T-cell (primary cell): Measurements from ENCODE around the gene BTN3A1. TPM values are rescaled to one million over a fixed set of nuclear protein-coding genes. Genes with fewer than 3 reads are reported as not detected.
"Not testable (repeated sequence)": the region's sequence is repeated elsewhere in the genome, so short reads cannot be mapped to it uniquely, and the experiment has no call there.

ENCODE experiments used
- ATAC-seq, 4 experiments: fragments of 200-7000 bp in 3 of 4; fragments of 150-1000 bp in 1 of 4; cut with Tn5 transposase; replicated peaks in 1 of 4; 1 replicate in 3 of 4; 2 replicates in 1 of 4; pipeline ENCODE4 v1.10.0; 2021; ENCODE audit warnings: moderate library complexity in 3 of 4, mild to moderate bottlenecking in 2 of 4, moderate number of reproducible peaks in 1 of 4
- CTCF ChIA-PET, 2 donors: fragments of 300-600 bp; sonication (Branson Sonifier 250); formaldehyde crosslinking; loops; one replicate each; lab custom pipeline; 2022; ENCODE audit warnings: antibody characterized with exemption in 2 of 2; lab: Charles Lee
- POLR2A ChIA-PET, 2 donors: fragments of 300-600 bp; sonication (Branson Sonifier 250); formaldehyde crosslinking; loops; one replicate each; lab custom pipeline; 2022; ENCODE audit warnings: antibody characterized with exemption in 2 of 2; lab: Charles Lee
- DNase-seq, 35 experiments: peaks; one replicate each; pipeline versions ENCODE4 v3.0.0 to v3.0.0-alpha.2; 2013 to 2023
- H3K27ac ChIP-seq: one replicate; pipeline ENCODE4 v1.5.1; 2013; ENCODE audit warnings: low read length
- H3K27me3 ChIP-seq, 2 experiments: replicated peaks in 1 of 2; 1 replicate in 1 of 2; 2 replicates in 1 of 2; pipeline versions ENCODE4 v1.6.1 to v1.7.0; 2013; ENCODE audit warnings: low read length in 1 of 2, mixed read lengths in 1 of 2; ENCODE audit not compliant: control insufficient read depth in 2 of 2, insufficient read depth in 2 of 2; ENCODE audit errors: extremely low read depth in 1 of 2
- H3K36me3 ChIP-seq, 2 donors: 1 replicate in 1 of 2; 2 replicates in 1 of 2; pipeline versions ENCODE4 v1.6.1 to v1.7.0; 2013; ENCODE audit warnings: low read length in 1 of 2; ENCODE audit not compliant: control insufficient read depth in 2 of 2, insufficient read depth in 1 of 2; ENCODE audit errors: extremely low read depth in 1 of 2
- H3K4me1 ChIP-seq, 2 experiments: 1 replicate in 1 of 2; 2 replicates in 1 of 2; pipeline versions ENCODE4 v1.6.1 to v1.7.0; 2013; ENCODE audit warnings: low read length in 2 of 2, mixed read lengths in 1 of 2; ENCODE audit not compliant: insufficient read depth in 2 of 2, control insufficient read depth in 1 of 2; ENCODE audit errors: extremely low read depth in 1 of 2
- H3K4me3 ChIP-seq, 2 donors: 1 replicate in 1 of 2; 2 replicates in 1 of 2; pipeline versions ENCODE4 v1.5.1 to v1.7.0; 2013; ENCODE audit warnings: mild to moderate bottlenecking in 2 of 2, low read length in 1 of 2, moderate library complexity in 1 of 2; ENCODE audit not compliant: control insufficient read depth in 1 of 2; ENCODE audit errors: extremely low read depth in 1 of 2
- H3K9me3 ChIP-seq: 2 replicates; pipeline ENCODE4 v1.7.0; 2013
- H3K27ac Mint-ChIP-seq, 2 donors: one replicate each; pipeline ENCODE4 v1.8.0; 2020 to 2021; ENCODE audit warnings: mild to moderate bottlenecking in 2 of 2, mixed read lengths in 2 of 2
- H3K27me3 Mint-ChIP-seq, 2 donors: one replicate each; pipeline ENCODE4 v1.8.0; 2021 to 2022; ENCODE audit warnings: mixed read lengths in 2 of 2
- H3K36me3 Mint-ChIP-seq: one replicate; pipeline ENCODE4 v1.8.0; 2021; ENCODE audit warnings: mixed read lengths
- H3K4me1 Mint-ChIP-seq, 3 donors: one replicate each; pipeline ENCODE4 v1.8.0; 2020 to 2022; ENCODE audit warnings: mixed read lengths in 3 of 3, mild to moderate bottlenecking in 1 of 3
- H3K4me3 Mint-ChIP-seq, 3 donors: one replicate each; pipeline ENCODE4 v1.8.0; 2020 to 2022; ENCODE audit warnings: mild to moderate bottlenecking in 3 of 3, mixed read lengths in 3 of 3, moderate library complexity in 3 of 3
- H3K9me3 Mint-ChIP-seq, 3 donors: one replicate each; pipeline ENCODE4 v1.8.0; 2020 to 2022; ENCODE audit warnings: mixed read lengths in 3 of 3
- WGBS: methylation state at CpG from one replicate; pipeline ENCODE4 v1.1.5; 2013; ENCODE audit warnings: missing lambda C conversion rate; ENCODE audit not compliant: insufficient coverage; 5-methylcytosine and 5-hydroxymethylcytosine counted together
- total RNA-seq, 35 experiments: library from RNA in 6 of 35; stranded (reverse) in 6 of 35; fragments of 120-200 nt in 1 of 35; gene quantifications; one replicate each; pipeline versions ENCODE4 v1.2.1 to v1.2.4 and lab custom pipeline; 2013 to 2026

The BTN3A1 gene
- total RNA-seq, 5 donors from 2014 or later (not counting 1 experiment from before 2014, with no cell fraction given): 205 to 270 (median 210) TPM

GRCh38 chr6:26372308-26373144 is 29.5 kb upstream of the BTN3A1 start:
- H3K27me3 Mint-ChIP-seq: no peaks in the 10 kb centered on the region

GRCh38 chr6:26375270-26375669 is 26.8 kb upstream of the BTN3A1 start:
- WGBS: 60% methylated on average over 1 of the region's 3 CpGs
- no peaks in the 10 kb centered on the region for H3K27me3 ChIP-seq
- peaks cover under 1 to 25% of the 10 kb centered on the region in 2 experiments for H3K4me1 ChIP-seq
- peak overlapping the region; percentile 19 for H3K27ac ChIP-seq
- no peak for DNase-seq
- peaks cover 17 to 71% of the 10 kb centered on the region in 2 donors for H3K36me3 ChIP-seq
- H3K9me3 Mint-ChIP-seq: no peaks in the 10 kb centered on the region
- peak in 2 of 4 experiments; percentile 49 to 77 for ATAC-seq
- no peak overlapping the region for H3K4me3 ChIP-seq
- H3K4me1 Mint-ChIP-seq: peaks cover 43 to 51% (median 48%) of the 10 kb centered on the region in 3 donors
- H3K27me3 Mint-ChIP-seq: no peaks in the 10 kb centered on the region
- H3K9me3 ChIP-seq: no peaks in the 10 kb centered on the region
- ChIA-PET POLR2A (no interaction called here), CTCF (interaction anchor here in 1 of 2 donors (0.7 kb wide), 1 partner anchor 354 kb away, joined by 6 read pairs; no protein-coding TSS in a partner anchor)
- H3K27ac Mint-ChIP-seq: peak overlapping the region; percentile 85 to 86
- peak overlapping the region in 1 of 3 donors; percentile 56 for H3K4me3 Mint-ChIP-seq
- peaks cover 55% of the 10 kb centered on the region for H3K36me3 Mint-ChIP-seq

More at GRCh38 chr6:26372308-26373144, 29.5 kb upstream of the BTN3A1 start:
- WGBS: 96% methylated on average over 5 of the region's 12 CpGs
- ChIA-PET POLR2A (interaction anchor here in 1 of 2 donors (0.7 kb wide), 1 partner anchor 64 kb away, joined by 7 read pairs; no protein-coding TSS in a partner anchor), CTCF (interaction anchor here in 1 of 2 donors (0.7 kb wide), 1 partner anchor 152 kb away, joined by 3 read pairs; no protein-coding TSS in a partner anchor)
- no peaks in the 10 kb centered on the region for H3K27me3 ChIP-seq
- peaks cover 60 to 73% (median 65%) of the 10 kb centered on the region in 3 donors for H3K4me1 Mint-ChIP-seq
- peaks cover 73% of the 10 kb centered on the region for H3K36me3 Mint-ChIP-seq
- H3K9me3 Mint-ChIP-seq: no peaks in the 10 kb centered on the region
- ATAC-seq (no peak), DNase-seq (no peak)
- no peaks in the 10 kb centered on the region for H3K9me3 ChIP-seq
- H3K4me3 Mint-ChIP-seq: no peak overlapping the region
- no peak overlapping the region for H3K27ac ChIP-seq
- no peak overlapping the region for H3K4me3 ChIP-seq
- H3K27ac Mint-ChIP-seq: peak overlapping the region in 1 of 2 donors; percentile 50
- peaks cover 13 to 46% of the 10 kb centered on the region in 2 experiments for H3K4me1 ChIP-seq
- H3K36me3 ChIP-seq: peaks cover 17 to 84% of the 10 kb centered on the region in 2 donors

- Histone ChIP-seq H3K27ac (no peak overlapping the region), H3K4me1 (peaks cover 0 to 20% of the 10 kb centered on the region in 2 experiments), H3K4me3 (no peak overlapping the region), H3K27me3 (no peaks in the 10 kb centered on the region), H3K9me3 (no peaks in the 10 kb centered on the region), H3K36me3 (peaks cover 13 to 46% of the 10 kb centered on the region in 2 donors)
- no peak for ATAC-seq
- no peaks in the 10 kb centered on the region for H3K9me3 Mint-ChIP-seq
- no peaks in the 10 kb centered on the region for H3K27me3 Mint-ChIP-seq
- WGBS: 57% methylated on average over 1 of the region's 3 CpGs
- H3K4me3 Mint-ChIP-seq: no peak overlapping the region
- peaks cover 43 to 53% (median 50%) of the 10 kb centered on the region in 3 donors for H3K4me1 Mint-ChIP-seq
- ChIA-PET CTCF (interaction anchor here in 1 of 2 donors (0.6 to 0.7 kb wide), 2 partner anchors 19 to 303 kb away, joined by 3 read pairs; no protein-coding TSS in a partner anchor), POLR2A (no interaction called here)
- peaks cover 41% of the 10 kb centered on the region for H3K36me3 Mint-ChIP-seq
- DNase-seq: no peak
- peak overlapping the region; percentile 25 to 59 for H3K27ac Mint-ChIP-seq
Measured at GRCh38 chr6:26377719-26378118, 24.4 kb upstream of the BTN3A1 start.

GRCh38 chr6:26378143-26378542 is 23.9 kb upstream of the BTN3A1 start:
- Histone ChIP-seq H3K36me3 (peaks cover 9 to 42% of the 10 kb centered on the region in 2 donors), H3K4me1 (peaks cover 0 to 18% of the 10 kb centered on the region in 2 experiments)
- H3K9me3 ChIP-seq, ATAC-seq, H3K27me3 Mint-ChIP-seq, H3K27ac ChIP-seq, H3K4me3 ChIP-seq, CTCF ChIA-PET, DNase-seq, H3K9me3 Mint-ChIP-seq, H3K27me3 ChIP-seq, H3K27ac Mint-ChIP-seq, H3K4me3 Mint-ChIP-seq: not testable (repeated sequence)
- peaks cover 45 to 56% (median 55%) of the 10 kb centered on the region in 3 donors for H3K4me1 Mint-ChIP-seq
- POLR2A ChIA-PET: interaction anchor here in 1 of 2 donors (0.8 kb wide), 1 partner anchor 8 kb away, joined by 3 read pairs; no protein-coding TSS in a partner anchor
- H3K36me3 Mint-ChIP-seq: peaks cover 38% of the 10 kb centered on the region

GRCh38 chr6:26379292-26379691 is 22.8 kb upstream of the BTN3A1 start:
- H3K36me3 ChIP-seq: peaks cover 6 to 30% of the 10 kb centered on the region in 2 donors
- Mint-ChIP-seq H3K27ac (no peak overlapping the region), H3K4me1 (peaks cover 40 to 55% (median 54%) of the 10 kb centered on the region in 3 donors), H3K4me3 (no peak overlapping the region), H3K27me3 (no peaks in the 10 kb centered on the region), H3K9me3 (no peaks in the 10 kb centered on the region), H3K36me3 (peaks cover 26% of the 10 kb centered on the region)
- no peak overlapping the region for H3K4me3 ChIP-seq
- DNase-seq (no peak), ATAC-seq (no peak)
- no CpG with 5 or more reads among the region's 3 CpGs for WGBS
- POLR2A ChIA-PET: no interaction called here
- H3K27me3 ChIP-seq: no peaks in the 10 kb centered on the region
- peaks cover 4 to 27% of the 10 kb centered on the region in 2 experiments for H3K4me1 ChIP-seq
- H3K27ac ChIP-seq: no peak overlapping the region
- no peaks in the 10 kb centered on the region for H3K9me3 ChIP-seq
- CTCF ChIA-PET: no interaction called here

DNA sequence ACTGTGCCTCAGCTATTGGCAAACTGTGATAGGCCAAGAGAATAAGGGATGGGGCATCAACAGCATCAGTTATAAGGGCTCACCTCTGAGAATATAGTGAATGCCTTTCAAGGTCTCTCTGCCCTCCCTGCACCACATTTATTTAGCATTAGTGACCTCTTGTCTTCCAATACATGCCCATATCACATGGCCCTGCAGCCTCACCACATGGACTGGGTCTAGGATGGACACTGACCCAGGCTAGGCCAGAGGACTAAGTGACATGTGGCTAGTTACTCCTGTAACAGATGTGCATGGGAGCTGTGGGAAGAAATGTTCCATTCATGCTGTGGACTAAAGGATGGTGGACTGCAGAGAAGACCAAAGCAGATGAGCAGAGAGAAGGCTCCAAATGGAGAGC is 22.3 kb upstream of the BTN3A1 start:
- Histone ChIP-seq H3K4me1 (peaks cover 4 to 28% of the 10 kb centered on the region in 2 experiments), H3K4me3 (no peak overlapping the region), H3K27ac (no peak overlapping the region), H3K27me3 (no peaks in the 10 kb centered on the region), H3K9me3 (no peaks in the 10 kb centered on the region), H3K36me3 (peaks cover 6 to 26% of the 10 kb centered on the region in 2 donors)
- DNase-seq (no peak), ATAC-seq (no peak)
- ChIA-PET POLR2A (no interaction called here), CTCF (no interaction called here)
- peak overlapping the region in 1 of 2 donors; percentile 50 for H3K27ac Mint-ChIP-seq
- no peaks in the 10 kb centered on the region for H3K27me3 Mint-ChIP-seq
- H3K36me3 Mint-ChIP-seq: peaks cover 22% of the 10 kb centered on the region
- no peak overlapping the region for H3K4me3 Mint-ChIP-seq
- H3K9me3 Mint-ChIP-seq: no peaks in the 10 kb centered on the region
- H3K4me1 Mint-ChIP-seq: peaks cover 38 to 53% (median 51%) of the 10 kb centered on the region in 3 donors
